VCaP (cell line): ENCODE data around the gene LMAN1.

Experiments
- H3K27ac ChIP-seq: fragments of 450-650 bp; 2 replicates; pipeline ENCODE4 v1.5.1; 2017
- TF ChIP-seq, protein P1 (sequence below): fragments of 450-650 bp; conservative IDR thresholded peaks from 2 replicates; pipeline ENCODE4 v1.5.1; 2017; ENCODE audit warnings: mild to moderate bottlenecking, moderate library complexity

Gene LMAN1

DNA sequence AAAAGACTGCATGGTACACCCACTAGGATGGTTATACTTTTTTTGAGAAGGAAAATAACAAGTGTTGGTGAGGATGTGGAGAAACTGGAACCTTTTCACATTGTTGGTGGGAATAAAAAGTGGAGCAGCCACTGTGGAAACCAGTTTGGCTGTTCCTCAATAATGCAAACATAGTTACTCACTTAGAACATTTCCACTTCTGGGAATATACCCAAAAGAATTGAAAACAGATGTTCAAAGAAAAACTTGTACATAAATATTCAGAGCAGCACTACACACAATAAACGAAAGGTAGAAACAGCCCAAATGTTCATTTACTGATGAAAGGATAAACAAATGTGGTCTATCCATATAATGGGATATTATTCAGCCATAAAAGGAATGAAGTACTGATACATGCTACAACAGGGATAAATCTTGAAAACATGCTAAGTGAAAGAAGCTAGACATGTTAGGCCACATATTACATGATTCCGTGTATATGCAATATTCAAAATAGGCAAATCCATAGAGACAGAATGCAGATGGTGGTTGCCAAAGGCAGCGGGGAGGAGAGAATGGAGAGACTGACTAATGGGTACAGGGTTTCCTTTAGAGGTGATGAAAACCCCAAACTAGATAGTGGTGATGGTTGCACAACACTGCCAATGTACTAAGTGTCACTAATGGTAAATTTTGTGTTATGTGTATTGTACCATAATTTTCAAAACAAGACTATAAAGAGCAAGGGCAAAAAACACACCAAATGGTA lies 20.9 kb upstream of the LMAN1 start:
- TF ChIP-seq, protein P1, sequence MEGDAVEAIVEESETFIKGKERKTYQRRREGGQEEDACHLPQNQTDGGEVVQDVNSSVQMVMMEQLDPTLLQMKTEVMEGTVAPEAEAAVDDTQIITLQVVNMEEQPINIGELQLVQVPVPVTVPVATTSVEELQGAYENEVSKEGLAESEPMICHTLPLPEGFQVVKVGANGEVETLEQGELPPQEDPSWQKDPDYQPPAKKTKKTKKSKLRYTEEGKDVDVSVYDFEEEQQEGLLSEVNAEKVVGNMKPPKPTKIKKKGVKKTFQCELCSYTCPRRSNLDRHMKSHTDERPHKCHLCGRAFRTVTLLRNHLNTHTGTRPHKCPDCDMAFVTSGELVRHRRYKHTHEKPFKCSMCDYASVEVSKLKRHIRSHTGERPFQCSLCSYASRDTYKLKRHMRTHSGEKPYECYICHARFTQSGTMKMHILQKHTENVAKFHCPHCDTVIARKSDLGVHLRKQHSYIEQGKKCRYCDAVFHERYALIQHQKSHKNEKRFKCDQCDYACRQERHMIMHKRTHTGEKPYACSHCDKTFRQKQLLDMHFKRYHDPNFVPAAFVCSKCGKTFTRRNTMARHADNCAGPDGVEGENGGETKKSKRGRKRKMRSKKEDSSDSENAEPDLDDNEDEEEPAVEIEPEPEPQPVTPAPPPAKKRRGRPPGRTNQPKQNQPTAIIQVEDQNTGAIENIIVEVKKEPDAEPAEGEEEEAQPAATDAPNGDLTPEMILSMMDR, result no peak
- H3K27ac ChIP-seq, result no peak overlapping the region

GRCh38 chr18:59377613-59378337 lies 18.7 kb upstream of the LMAN1 start:
- no peak overlapping the region for H3K27ac ChIP-seq
- TF ChIP-seq, protein P1, result no peak

GRCh38 chr18:59376351-59376935 lies 17.4 kb upstream of the LMAN1 start:
- TF ChIP-seq, protein P1, result no peak
- H3K27ac ChIP-seq, result peak overlapping the region; percentile 6; the same call in 1 of the 2 replicates

- H3K27ac ChIP-seq, result no peak overlapping the region
- TF ChIP-seq, protein P1, result no peak
Observed at GRCh38 chr18:59374128-59374527, 15.1 kb upstream of the LMAN1 start.

GRCh38 chr18:59372975-59373374 lies 13.9 kb upstream of the LMAN1 start:
- no peak overlapping the region for H3K27ac ChIP-seq
- TF ChIP-seq, protein P1, result no peak

DNA sequence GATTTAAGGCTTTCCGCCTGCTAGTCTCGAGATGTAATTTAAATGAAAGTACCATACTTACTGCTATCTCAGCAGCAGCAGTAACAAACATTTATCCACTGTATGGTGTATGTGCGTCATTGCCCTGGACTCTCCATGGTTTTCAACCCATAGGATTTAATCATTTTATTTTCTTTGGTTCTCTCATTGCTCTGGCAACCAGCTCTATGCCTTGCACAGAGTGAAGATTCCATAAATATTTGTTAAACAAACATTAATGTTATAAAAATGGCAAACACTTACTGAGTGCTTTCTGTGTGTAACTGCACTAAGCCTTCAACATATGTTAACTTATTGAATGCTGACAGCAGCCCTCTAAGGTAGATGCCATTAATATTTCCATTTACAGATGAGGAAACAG lies 1.3 kb upstream of the LMAN1 start:
- peak overlapping the region; percentile 87 for H3K27ac ChIP-seq
- TF ChIP-seq, protein P1, result no peak

GRCh38 chr18:59359576-59359952 lies 499 bp upstream of the LMAN1 start:
- peak overlapping the region; percentile 87 for H3K27ac ChIP-seq
- TF ChIP-seq, protein P1, result no peak
